ENCODE data around the gene LIMA1.
"Not testable (repeated sequence)": the region's sequence is repeated elsewhere in the genome, so short reads cannot be mapped to it uniquely, and the experiment has no call there.

LIMA1 gene

DNA sequence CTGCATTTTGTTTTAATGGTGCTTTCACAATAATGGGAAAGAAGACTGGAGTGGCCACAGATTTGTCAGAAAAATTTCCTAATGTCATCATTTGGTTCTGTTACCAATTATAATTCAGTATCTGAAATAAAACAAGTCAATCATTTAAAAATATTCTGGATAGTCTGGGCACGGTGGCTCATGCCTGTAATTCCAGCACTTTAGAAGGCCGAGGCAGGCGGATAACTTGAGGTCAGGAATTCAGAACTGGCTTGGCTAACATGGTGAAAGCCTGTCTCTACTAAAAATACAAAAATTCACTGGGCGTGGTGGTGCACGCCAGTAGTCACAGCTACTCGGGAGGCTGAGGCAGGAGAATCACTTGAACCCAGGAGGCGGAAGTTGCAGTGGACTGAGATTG, 4.0 kb upstream of the LIMA1 start:
- 88 to 93% methylated on average over 7 of the region's 7 CpGs for WGBS, 2 experiments (ENCODE audit: insufficient coverage in 2 of 2)
- no peak overlapping the region for H3K4me3 ChIP-seq (ENCODE audit: extremely low read depth, insufficient read depth, low read length, poor library complexity, severe bottlenecking)
- no peaks in the 10 kb centered on the region for H3K36me3 ChIP-seq (ENCODE audit: control insufficient read depth, insufficient read depth, low read length)
- no peaks in the 10 kb centered on the region for H3K4me1 ChIP-seq (ENCODE audit: control insufficient read depth, insufficient read depth, low read length, poor library complexity, severe bottlenecking)
- H3K9me3 ChIP-seq (ENCODE audit: control insufficient read depth, low read length), result no peaks in the 10 kb centered on the region
- H3K27ac ChIP-seq (ENCODE audit: low read depth, low read length, severe bottlenecking), result no peak overlapping the region

DNA sequence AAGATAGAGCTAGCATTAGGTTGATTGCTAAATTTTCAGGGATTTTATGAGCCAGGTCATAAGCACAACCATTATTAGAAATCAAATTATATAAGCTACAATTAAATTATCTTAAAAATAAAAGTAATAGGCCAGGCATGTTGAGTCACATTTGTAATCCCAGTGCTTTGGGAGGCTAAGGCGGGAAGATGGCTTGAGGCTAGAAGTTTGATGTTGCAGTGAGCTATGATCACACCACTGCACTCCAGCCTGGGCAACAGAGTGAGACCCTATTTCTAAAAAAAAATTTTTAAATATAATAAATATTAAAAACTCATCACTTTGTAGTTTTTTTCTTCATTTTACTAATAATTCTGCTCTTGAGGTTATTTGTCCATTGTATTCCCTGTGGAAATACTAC, 1.9 kb upstream of the LIMA1 start:
- no peaks in the 10 kb centered on the region for H3K4me1 ChIP-seq (ENCODE audit: control insufficient read depth, insufficient read depth, low read length, poor library complexity, severe bottlenecking)
- no peak overlapping the region for H3K27ac ChIP-seq (ENCODE audit: low read depth, low read length, severe bottlenecking)
- no peaks in the 10 kb centered on the region for H3K9me3 ChIP-seq (ENCODE audit: control insufficient read depth, low read length)
- no peaks in the 10 kb centered on the region for H3K36me3 ChIP-seq (ENCODE audit: control insufficient read depth, insufficient read depth, low read length)
- WGBS, 2 experiments (ENCODE audit: insufficient coverage in 2 of 2), result 80% methylated on average over 1 of the region's 1 CpG; no CpG with 5 or more reads in 1 of the 2 experiments
- H3K4me3 ChIP-seq (ENCODE audit: extremely low read depth, insufficient read depth, low read length, poor library complexity, severe bottlenecking), result no peak overlapping the region

DNA sequence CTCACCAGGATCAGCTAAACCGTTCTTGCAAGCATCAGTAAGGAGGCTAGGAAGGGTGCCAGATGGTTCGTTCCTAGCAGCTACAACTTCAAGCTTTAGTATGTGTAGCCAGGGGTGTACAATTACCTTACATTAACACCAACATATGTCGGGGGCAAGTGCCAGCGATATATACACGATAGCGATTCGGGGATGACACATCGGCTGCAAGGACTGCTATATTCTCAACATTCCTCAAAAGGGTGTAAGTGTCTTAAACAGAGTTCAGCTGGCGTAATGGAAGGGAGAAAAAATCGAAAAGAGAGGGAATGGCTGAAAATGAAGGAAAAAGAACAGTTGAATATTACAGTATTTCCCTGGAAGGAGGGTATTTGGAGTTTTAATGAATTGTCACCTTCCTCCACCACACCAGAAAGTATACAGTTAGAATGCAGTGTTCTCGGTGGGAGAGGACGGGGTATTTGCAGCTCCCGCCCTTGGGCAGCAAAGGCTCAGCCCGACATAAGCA, 545 bp downstream of the LIMA1 start:
- WGBS, 2 experiments (ENCODE audit: insufficient coverage in 2 of 2), result 56 to 83% methylated on average over 2 to 9 of the region's 14 CpGs
- Histone ChIP-seq H3K4me1 (ENCODE audit: control insufficient read depth, insufficient read depth, low read length, poor library complexity, severe bottlenecking) (no peaks in the 10 kb centered on the region), H3K27ac (ENCODE audit: low read depth, low read length, severe bottlenecking) (no peak overlapping the region), H3K36me3 (ENCODE audit: control insufficient read depth, insufficient read depth, low read length) (no peaks in the 10 kb centered on the region), H3K9me3 (ENCODE audit: control insufficient read depth, low read length) (no peaks in the 10 kb centered on the region), H3K4me3 (ENCODE audit: extremely low read depth, insufficient read depth, low read length, poor library complexity, severe bottlenecking) (peak overlapping the region; percentile 73)

DNA sequence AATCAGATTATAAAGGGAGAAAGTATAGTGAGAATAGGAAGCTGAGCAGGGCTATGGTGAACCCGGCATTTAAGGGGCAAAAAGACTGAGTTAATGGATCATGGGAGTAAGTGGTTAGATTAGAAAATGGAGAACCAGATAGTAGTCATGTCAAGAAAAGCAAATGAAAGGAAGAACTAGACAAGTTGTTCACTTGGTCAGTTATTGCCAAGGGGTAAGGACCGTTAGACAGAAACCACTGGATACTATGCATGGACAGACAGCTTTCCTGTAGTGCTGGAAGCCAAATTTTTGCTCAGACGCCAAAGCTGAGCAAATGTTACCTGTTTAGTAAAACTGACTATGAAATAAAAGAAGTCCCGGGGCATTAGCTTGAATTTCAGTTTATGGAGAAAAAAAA, 3.8 kb downstream of the LIMA1 start:
- Histone ChIP-seq H3K9me3 (ENCODE audit: control insufficient read depth, low read length) (no peaks in the 10 kb centered on the region), H3K4me1 (ENCODE audit: control insufficient read depth, insufficient read depth, low read length, poor library complexity, severe bottlenecking) (no peaks in the 10 kb centered on the region), H3K4me3 (ENCODE audit: extremely low read depth, insufficient read depth, low read length, poor library complexity, severe bottlenecking) (no peak overlapping the region), H3K36me3 (ENCODE audit: control insufficient read depth, insufficient read depth, low read length) (no peaks in the 10 kb centered on the region), H3K27ac (ENCODE audit: low read depth, low read length, severe bottlenecking) (no peak overlapping the region)
- 95 to 97% methylated on average over 4 of the region's 4 CpGs for WGBS, 2 experiments (ENCODE audit: insufficient coverage in 2 of 2)

DNA sequence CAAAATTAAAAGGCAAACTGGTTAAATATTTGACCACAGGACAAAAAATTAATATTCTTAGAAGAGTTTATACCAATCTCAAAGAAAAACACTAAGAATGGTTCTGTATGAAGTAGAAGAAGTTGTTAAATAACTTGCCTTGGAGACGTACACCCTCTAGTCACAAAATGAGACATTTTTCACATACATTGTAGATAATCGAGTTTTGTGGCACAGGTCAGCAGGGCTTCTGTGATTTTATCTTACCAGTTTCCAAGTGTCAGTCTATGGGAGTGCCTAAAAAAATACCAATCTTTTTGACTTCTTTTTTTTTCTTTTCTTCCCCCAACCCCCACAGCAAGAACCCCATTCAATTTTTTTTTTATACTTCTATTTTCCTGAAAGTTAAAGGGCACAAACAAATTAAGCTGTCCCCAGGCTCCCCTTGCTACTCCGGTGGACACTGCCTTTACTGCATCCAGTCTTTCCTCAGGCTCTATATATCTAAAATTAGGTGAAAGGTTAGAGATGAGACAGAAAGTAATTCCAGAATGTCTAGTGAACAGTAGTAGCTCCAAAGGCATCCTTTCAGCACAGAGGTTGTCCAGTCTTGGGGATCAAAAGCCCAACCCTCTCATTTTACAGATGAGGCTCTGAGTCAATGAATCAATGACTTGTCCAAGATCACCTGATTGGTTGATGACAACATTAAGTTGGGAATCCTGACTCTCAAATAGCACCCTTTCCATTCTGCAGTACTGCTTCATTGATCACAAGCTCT, 6.2 kb downstream of the LIMA1 start:
- H3K9me3 ChIP-seq (ENCODE audit: control insufficient read depth, low read length), result no peaks in the 10 kb centered on the region
- no peaks in the 10 kb centered on the region for H3K4me1 ChIP-seq (ENCODE audit: control insufficient read depth, insufficient read depth, low read length, poor library complexity, severe bottlenecking)
- H3K4me3 ChIP-seq (ENCODE audit: extremely low read depth, insufficient read depth, low read length, poor library complexity, severe bottlenecking), result no peak overlapping the region
- H3K27ac ChIP-seq (ENCODE audit: low read depth, low read length, severe bottlenecking), result no peak overlapping the region
- H3K36me3 ChIP-seq (ENCODE audit: control insufficient read depth, insufficient read depth, low read length), result no peaks in the 10 kb centered on the region
- no CpG with 5 or more reads among the region's 3 CpGs for WGBS, 2 experiments (ENCODE audit: insufficient coverage in 2 of 2)

DNA sequence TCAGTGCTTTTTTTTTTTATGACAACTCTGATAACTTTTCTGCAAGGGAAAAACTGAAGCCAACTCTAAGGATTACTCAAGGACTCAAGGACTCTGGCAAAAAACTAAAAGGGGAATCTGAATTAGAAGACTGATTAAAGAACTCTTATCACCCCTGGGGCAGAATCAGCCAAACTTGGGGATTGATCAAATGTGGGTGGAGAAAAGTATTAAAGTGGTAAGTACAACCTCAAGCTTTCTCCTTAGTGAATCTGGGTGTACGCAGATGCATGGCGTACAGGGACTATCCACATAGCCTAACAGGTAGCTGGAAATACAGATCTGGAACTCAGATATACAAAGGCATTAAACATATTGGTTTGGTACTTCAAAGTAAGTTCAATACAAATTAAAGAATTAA, 7.3 kb downstream of the LIMA1 start:
- no CpG with 5 or more reads among the region's 2 CpGs for WGBS, 2 experiments (ENCODE audit: insufficient coverage in 2 of 2)
- H3K36me3 ChIP-seq (ENCODE audit: control insufficient read depth, insufficient read depth, low read length), result no peaks in the 10 kb centered on the region
- H3K4me1 ChIP-seq (ENCODE audit: control insufficient read depth, insufficient read depth, low read length, poor library complexity, severe bottlenecking), result no peaks in the 10 kb centered on the region
- no peak overlapping the region for H3K4me3 ChIP-seq (ENCODE audit: extremely low read depth, insufficient read depth, low read length, poor library complexity, severe bottlenecking)
- H3K27ac ChIP-seq (ENCODE audit: low read depth, low read length, severe bottlenecking), result no peak overlapping the region
- H3K9me3 ChIP-seq (ENCODE audit: control insufficient read depth, low read length), result no peaks in the 10 kb centered on the region

DNA sequence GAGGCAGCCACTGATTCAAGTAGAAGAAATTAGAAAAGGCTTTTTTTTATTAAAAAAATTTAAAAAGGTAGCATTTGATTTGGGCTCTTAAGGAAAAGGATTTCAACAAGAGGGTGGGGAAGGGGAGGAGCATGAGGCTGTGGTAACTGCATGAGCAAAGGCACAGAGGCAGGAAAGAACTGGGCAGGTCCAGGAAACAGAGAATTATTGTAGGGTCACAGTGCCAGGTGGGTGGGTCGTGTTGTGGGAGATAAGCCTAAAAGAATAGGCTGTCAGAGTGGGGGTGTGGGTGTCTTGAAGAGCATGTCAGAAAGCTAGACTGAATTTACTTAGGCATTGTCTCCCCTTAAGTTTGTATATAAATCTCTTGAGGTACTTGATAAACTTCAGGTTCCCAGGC, 7.8 kb downstream of the LIMA1 start:
- no peaks in the 10 kb centered on the region for H3K36me3 ChIP-seq (ENCODE audit: control insufficient read depth, insufficient read depth, low read length)
- no peaks in the 10 kb centered on the region for H3K4me1 ChIP-seq (ENCODE audit: control insufficient read depth, insufficient read depth, low read length, poor library complexity, severe bottlenecking)
- 71 to 75% methylated on average over 1 of the region's 1 CpG for WGBS, 2 experiments (ENCODE audit: insufficient coverage in 2 of 2)
- H3K27ac ChIP-seq (ENCODE audit: low read depth, low read length, severe bottlenecking), result no peak overlapping the region
- no peak overlapping the region for H3K4me3 ChIP-seq (ENCODE audit: extremely low read depth, insufficient read depth, low read length, poor library complexity, severe bottlenecking)
- H3K9me3 ChIP-seq (ENCODE audit: control insufficient read depth, low read length), result no peaks in the 10 kb centered on the region

DNA sequence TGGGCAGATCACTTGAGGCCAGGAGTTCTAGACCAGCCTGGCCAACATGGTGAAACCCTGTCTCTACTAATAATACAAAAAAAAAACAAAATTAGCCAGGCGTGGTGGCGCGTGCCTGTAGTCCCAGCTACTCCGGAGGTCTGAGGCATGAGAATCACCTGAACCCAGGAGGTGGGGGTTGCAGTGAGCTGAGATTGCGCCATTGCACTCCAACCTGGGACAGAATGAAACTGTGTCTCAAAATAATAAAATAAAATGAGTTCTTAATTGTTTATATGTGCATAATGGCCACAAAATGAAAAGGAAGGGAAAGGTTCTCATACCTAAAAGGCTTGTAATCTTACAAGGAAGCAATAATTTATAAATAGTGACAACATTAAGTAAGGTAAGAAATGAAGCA, 8.2 kb downstream of the LIMA1 start:
- H3K36me3 ChIP-seq (ENCODE audit: control insufficient read depth, insufficient read depth, low read length); H3K9me3 ChIP-seq (ENCODE audit: control insufficient read depth, low read length); H3K27ac ChIP-seq (ENCODE audit: low read depth, low read length, severe bottlenecking); H3K4me3 ChIP-seq (ENCODE audit: extremely low read depth, insufficient read depth, low read length, poor library complexity, severe bottlenecking); H3K4me1 ChIP-seq (ENCODE audit: control insufficient read depth, insufficient read depth, low read length, poor library complexity, severe bottlenecking): not testable (repeated sequence)
- 94% methylated on average over 4 of the region's 5 CpGs; no CpG with 5 or more reads in 1 of the 2 experiments for WGBS, 2 experiments (ENCODE audit: insufficient coverage in 2 of 2)

DNA sequence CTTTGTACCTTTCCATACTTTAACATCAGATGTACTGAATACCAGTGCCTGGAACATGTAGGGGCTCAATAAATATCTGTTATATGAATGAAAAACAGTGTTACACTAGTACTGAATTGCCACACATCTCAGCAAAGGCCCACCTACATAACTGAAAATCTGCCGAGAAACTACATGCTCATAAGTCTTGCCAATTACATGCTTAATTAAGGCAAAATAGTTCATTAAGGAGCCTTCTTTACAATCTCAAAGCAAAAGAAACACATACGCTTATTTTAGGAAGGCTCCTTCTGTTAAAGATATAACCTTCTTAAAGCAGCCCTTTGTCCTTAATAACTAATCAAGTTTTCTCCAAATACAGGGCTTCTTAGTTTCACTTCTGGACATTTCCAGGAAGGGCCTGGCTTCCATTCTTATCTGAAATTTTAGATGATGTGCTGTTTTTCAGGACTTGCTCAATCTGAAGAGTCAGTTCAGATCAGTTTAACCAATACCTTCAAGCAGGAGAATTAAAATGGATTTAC, 11.5 kb downstream of the LIMA1 start:
- no peaks in the 10 kb centered on the region for H3K9me3 ChIP-seq (ENCODE audit: control insufficient read depth, low read length)
- H3K4me3 ChIP-seq (ENCODE audit: extremely low read depth, insufficient read depth, low read length, poor library complexity, severe bottlenecking), result no peak overlapping the region
- WGBS, 2 experiments (ENCODE audit: insufficient coverage in 2 of 2), result 87 to 100% methylated on average over 1 to 2 of the region's 2 CpGs
- no peaks in the 10 kb centered on the region for H3K36me3 ChIP-seq (ENCODE audit: control insufficient read depth, insufficient read depth, low read length)
- H3K4me1 ChIP-seq (ENCODE audit: control insufficient read depth, insufficient read depth, low read length, poor library complexity, severe bottlenecking), result no peaks in the 10 kb centered on the region
- no peak overlapping the region for H3K27ac ChIP-seq (ENCODE audit: low read depth, low read length, severe bottlenecking)

DNA sequence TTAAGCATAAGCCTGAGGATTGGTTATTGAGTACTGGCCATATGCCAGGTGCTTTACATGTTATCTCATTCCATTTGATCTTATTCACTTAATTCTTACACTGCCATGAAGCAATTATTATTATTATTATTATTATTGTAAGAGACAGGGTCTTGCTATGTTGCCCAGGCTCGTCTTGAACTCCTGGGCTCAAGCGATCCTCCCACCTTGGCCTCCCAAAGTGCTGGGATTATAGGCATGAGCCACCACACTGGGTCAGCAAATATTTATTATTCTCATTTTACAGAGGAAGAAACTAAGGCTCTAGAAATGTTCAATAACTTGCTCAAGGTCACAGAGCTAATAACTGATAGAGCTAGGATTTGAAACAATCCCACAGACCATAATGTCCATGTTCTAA, 14.8 kb downstream of the LIMA1 start:
- H3K27ac ChIP-seq (ENCODE audit: low read depth, low read length, severe bottlenecking), result no peak overlapping the region

More for the DNA sequence above, 14.8 kb downstream of the LIMA1 start:
- H3K9me3 ChIP-seq (ENCODE audit: control insufficient read depth, low read length), result no peaks in the 10 kb centered on the region
- H3K4me3 ChIP-seq (ENCODE audit: extremely low read depth, insufficient read depth, low read length, poor library complexity, severe bottlenecking), result no peak overlapping the region
- 80% methylated on average over 1 of the region's 2 CpGs; no CpG with 5 or more reads in 1 of the 2 experiments for WGBS, 2 experiments (ENCODE audit: insufficient coverage in 2 of 2)
- H3K36me3 ChIP-seq (ENCODE audit: control insufficient read depth, insufficient read depth, low read length), result no peaks in the 10 kb centered on the region
- no peaks in the 10 kb centered on the region for H3K4me1 ChIP-seq (ENCODE audit: control insufficient read depth, insufficient read depth, low read length, poor library complexity, severe bottlenecking)

All from mesodermal cell (in vitro differentiated cells).